ENCODE data around the gene PDLIM1.

The PDLIM1 gene

DNA sequence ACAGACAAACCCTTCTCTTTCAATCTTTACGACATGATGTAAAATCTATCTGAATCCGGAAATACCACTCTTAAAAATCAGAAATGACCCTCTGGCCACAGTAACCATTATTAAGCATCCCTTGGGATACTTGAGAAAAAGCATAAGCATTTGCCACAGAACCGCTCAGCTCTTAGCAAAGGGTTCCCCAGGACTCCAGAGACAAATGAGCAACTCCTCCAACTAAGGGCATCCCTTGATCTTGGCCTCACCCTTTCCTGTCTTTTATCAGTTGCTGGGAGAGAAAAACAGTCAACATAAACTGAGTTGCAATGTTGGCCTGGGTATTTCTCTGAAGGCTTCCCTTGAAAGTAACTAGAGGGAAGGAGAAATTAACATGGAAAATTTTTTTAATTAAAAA is 3.5 kb downstream of the PDLIM1 start:
- no peak for DNase-seq

DNA sequence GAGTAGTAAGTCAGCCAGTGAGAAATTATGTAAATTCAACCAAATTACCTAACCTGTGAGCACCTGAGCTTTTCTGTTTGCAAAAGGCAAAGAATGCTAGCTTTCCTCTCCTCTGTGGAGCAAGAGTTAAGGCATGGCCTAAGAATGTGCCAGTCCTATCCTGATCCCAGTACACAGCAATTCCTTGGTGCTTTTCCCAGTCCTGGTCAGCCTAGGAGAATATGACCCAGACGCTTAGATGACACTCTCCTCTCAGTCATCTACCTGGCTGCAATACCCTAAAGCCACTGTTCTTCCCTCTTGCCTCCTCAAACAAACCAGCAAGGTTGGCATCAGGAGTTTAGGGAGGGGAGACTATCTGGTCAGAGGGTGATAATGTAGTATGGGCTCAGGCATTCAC is 4.1 kb downstream of the PDLIM1 start:
- DNase-seq: no peak

DNA sequence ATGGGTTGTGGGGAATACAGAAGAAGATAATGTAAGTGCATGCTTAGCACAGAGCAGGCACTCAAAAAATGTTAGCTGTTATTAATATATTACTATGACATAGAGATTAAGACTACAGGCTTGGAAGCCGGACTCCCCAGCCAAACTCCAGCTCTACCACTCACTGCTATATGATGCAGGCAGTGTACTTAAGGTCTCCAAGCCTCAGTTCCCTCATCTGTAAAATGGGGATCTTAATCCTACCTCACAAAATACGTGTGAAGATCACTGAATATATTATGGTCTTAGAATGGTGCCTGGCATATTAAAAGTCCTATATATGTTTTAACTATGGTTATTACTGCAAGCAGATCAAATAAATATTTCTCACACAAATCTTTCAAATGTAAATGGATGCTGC is 5.2 kb downstream of the PDLIM1 start:
- DNase-seq: no peak

DNA sequence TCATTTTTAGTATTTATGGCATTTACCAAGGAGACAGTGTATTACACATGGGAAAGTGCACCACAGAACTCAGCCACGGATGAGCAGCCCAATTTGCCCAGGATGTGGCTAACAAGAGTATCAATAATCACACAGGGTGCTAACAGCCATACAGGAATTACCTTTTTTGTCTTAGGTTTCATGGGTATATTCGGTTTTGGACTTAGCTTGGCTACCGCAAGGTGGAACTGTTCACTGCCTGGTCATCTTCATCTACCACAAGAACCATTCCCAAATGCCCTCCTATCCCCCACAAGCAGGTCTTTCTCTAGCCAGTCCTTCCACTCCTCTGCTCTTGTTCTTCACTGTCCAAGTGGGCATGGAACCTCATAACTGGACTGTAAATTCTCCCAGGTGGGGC is 6.0 kb downstream of the PDLIM1 start:
- DNase-seq: no peak

DNA sequence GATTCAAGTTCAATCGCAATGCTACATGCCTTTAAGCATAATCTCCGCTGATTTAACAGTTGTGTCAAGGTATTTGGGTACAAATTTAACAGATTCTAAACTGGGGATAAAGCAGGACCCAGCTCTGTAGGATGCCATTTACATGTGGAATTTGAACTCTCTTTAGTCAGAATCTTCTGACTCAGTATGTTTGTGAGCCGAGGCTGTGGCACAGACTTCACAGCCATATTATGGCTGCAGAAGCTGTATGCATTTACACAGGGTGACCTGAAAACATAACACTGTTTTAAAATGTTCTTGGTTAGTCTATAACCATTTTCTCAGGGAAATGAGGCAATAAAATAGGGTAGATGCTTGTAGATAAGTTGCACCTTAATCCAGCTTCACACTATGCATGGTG is 8.7 kb downstream of the PDLIM1 start:
- DNase-seq: no peak

DNA sequence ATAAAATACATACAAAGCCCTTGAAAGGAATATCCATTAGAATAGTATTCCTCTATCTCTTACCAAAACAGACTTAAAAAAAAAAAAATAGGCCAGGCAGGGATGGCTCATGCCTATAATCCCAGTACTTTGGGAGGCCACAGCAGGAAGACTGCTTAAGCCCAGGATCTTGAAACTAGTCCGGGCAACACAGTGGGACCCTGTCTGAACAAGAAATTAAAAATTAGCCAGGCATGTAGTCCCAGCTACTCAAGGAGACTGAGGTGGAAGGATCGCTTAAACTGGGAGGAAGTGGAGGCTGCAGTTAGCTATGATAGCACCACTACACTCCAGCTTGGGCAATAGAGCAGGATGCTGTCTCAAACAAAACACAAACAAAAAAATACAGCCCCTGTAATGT is 9.6 kb downstream of the PDLIM1 start:
- no peak for DNase-seq

DNA sequence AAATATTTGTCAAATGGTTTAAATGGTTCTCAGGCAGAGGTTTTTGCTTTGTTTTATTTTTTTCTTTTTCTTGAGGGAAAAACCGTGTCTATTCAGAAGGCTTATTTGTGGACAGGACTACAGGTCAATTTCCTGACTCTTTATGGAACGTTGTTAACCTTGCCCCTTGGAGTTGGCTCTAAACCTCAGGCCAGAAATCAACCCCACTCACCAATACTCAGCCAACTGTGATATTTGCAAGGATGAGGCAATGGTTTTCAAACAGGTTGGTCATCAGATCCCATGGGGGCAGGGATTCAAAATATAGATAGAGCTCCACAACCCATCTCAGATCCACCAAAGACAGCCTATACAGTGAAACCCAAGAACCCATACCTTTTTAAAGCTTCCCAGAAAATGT is 10.2 kb downstream of the PDLIM1 start:
- no peak for DNase-seq

DNA sequence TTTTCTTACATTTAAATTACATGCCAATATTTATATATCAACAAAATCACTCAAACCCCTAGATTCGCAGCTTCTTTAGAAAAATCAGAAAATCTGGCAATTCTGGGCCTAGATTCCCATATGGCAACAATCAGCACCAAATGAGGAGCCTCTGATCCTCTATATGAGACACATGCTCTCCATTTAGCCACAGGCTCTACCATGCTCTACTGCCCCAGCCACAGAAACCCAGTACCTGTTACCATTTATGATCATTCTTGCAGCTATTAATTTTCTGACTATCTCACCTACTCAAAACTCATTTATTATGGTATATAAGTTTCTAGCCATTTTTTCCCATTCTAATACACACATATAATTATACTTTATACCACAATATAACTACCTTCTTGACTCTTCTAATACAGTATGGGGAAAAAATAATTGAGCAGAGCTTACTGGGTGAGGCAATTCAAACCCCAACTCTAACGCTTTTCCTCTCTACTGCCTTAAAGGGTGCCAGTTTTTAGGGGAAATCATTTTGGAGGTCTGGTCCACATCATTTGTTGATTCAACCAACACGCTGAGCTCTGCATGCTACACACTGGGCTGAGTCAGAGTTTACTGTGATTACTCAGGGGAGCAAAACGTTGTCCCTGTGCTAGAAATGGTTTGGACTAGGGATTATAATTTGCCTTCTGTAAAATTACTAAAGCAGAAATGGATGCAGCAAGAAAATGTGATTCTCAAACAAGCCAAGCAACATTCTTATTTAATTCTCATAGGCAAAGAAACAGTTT is 11.6 kb downstream of the PDLIM1 start:
- DNase-seq: no peak

DNA sequence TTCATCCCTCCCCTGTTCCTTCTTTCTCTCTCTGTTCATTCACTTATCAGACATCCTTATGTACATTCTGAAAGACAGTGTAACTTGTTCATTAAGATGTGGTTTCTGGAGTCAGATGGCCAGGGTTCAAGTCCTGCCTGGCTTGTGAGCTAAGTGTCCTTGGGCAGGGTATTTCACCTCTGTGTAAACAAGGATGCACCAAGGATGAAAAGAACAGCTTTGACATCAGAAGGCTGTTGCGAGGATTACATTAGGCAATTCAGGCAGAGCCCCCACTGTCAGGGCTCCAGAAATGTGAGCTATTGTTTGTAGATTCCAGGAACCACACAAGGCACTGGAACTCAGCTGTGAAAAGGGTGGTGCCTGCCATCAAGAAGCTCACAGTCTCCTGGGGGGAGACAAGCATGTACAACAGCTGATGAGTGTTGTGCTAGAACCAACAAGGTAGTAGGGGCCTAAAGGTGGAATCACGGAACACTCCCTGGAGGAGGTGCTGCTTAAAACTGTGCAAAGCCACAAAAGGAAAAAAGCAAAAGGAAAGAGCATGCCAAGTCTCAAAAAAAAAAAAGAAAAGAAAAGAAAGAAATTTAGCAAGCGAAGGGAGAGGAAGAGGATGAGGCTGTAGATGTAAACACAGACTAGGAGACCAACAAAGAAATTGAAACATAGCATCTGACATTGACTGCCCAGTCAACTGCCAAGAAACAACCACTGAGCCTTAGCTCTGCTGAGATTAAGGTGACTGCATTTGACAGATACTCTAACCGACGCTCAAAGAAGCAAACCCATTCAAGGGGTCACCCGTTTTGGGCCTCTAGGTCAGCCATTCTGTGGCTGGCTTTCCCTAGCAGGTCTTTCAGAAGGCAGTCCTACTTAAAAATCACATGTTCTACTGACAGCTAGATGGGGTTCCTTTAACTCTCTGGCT is 12.5 kb downstream of the PDLIM1 start:
- no peak for DNase-seq

DNA sequence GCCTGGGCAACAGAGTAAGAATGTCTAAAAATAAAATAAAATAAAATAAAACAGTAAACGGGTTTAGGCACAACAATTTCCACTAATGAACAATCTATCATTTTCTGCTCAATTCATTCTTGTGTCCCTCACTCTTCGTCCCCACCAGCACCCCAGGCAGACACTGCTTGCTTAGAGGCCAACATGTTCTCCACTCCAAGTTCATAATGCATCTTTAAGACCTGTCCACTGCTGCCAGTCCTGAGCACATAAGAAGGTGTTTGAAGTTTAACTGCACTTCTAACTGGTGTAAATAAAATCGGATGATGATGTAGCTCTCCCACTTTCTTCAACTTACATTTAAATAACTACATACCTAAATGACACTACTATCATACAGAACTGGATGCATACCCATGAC is 13.2 kb downstream of the PDLIM1 start:
- no peak for DNase-seq

DNA sequence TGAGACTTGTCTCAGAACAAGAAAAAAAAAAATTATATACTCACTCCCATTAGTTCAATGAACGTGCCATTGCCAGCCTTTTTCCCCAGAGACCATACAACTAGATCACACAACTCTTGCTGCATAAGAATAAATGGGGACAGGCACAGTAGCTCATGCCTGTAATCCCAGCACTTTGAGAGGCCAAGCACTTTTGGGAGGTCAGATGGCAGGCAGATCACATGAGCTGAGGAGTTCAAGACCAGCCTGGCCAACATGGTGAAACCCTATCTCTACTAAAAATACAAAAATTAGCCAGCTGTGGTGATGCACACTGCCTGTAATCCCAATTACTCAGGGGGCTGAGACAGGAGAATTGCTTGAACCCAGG is 13.6 kb downstream of the PDLIM1 start:
- no peak for DNase-seq

DNA sequence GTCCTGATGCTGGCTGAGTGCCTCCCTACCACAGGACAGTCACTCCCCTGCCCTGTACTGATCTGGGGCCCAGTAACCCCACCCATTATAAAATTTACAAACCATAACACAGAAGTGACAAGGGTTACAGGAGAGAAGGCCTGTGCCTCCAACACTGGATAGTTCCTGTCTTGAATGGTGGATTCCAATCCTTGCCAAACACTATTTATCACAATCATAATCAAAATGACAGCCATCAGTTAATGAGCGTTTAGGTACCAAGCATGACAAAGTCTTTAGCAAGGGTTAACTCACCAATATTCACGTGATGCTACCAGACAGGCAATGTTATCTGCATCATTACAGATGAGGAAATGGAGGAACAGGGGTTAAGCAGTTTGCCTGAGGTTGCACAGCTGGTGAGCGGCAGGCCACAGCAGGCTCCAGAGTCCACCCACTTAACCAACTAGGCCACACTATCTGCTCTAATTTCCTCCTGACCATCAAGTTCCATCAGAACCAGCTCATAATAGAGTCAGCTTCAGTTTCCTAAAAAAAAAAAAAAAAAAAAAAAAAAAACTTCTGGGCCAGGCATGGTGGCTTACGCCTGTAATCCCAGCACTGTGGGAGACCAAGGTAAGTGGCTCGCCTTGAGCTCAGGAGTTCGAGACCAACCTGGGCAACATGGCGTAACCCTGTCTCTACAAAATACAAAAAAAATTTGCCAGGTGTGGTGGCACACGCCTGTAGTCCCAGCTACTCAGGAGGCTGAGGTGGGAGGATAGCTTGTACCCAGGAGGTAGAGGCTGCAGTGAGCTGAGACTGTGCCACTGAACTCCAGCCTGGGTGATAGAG is 14.2 kb downstream of the PDLIM1 start:
- no peak for DNase-seq

DNA sequence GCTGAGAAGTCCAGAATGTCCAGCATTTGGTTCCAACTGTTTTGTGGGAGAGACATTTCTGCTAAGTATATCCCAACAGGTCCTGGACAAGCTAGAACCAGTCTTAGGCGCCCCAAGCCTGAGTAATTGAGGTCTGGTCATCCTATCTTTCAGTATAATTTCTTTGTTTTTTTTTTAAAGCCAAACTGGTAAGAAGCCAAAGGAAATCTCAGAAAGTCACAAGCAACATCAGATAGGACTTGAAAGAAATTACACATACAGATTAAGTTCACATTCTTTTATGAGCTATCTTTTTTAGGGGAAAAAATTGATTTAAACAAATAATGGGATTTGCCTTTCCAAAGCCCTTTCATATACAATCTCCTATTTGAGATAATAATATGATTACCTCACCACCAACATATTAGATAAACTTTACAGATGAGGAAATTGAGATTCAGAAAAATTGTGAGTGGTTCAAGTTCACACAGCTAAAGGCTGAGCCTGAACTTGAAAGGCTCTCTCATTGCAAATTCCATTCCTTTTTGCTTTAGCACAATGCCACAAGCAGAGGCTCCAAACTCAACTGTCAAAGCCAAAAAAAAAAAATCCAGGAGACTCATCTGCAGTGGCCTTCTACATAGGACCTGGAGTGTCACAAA is 15.0 kb downstream of the PDLIM1 start:
- no peak for DNase-seq

DNA sequence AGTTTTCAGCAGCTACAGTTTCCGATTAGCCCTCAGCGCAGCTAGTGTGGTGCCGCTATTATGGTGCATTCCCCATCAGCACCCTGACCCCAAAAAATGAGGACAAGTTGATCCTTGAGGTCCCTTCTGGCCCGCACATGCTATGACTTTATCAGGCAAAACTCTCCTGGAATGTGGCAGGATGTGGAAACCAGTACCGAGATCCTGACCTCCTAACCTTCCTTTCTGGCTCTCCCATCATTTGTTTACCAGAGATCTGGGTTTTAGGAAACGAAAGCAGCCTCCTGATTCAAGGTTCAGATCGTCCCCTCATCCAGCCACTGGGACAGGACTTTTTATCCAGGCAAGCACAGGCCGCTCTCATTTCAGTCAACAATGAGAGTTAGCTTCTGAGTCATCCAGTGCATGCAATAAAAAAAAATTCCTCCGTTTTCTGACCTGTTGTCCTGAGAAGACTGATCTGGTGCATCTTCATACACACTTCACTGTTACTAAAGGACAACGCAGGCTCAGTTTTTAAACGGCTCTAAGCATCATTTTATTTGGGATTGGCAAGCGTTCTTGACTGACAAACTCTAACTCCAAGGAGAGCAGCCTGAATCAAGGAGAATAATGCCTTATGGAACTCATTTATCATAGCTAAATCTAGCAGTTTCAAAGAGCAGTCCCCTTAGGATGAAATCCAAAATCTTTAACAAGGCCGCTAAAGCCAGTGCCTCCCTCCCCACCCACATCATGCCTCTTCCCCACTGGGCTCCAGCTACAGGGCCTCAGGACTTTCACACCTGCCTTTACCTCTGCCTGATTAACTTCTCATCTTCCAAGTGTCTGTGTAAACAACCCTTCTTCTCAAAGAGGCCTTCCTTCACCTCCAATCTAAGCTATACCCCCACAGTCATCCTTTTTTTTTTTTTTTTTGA is 17.1 kb downstream of the PDLIM1 start:
- DNase-seq: no peak

DNA sequence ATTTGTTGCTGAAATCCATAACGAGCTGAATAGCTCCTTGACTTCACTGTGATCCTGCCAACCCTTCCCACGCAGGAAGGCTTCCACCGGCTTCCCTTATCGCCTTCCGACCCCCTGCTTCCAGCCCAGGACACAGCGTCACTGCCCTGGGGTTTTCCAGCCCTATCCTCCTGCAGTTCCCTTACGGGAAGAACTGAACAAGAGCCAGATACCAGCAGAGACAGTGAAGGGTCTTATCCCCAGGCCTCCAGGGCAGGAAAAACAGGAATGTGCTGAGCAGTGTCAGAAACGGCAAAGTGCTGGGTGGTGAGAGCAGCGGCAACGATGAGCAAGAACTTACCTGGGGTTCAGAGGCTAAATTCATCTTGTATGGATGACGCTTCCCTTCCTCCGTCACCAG is 22.4 kb downstream of the PDLIM1 start:
- DNase-seq: no peak

DNA sequence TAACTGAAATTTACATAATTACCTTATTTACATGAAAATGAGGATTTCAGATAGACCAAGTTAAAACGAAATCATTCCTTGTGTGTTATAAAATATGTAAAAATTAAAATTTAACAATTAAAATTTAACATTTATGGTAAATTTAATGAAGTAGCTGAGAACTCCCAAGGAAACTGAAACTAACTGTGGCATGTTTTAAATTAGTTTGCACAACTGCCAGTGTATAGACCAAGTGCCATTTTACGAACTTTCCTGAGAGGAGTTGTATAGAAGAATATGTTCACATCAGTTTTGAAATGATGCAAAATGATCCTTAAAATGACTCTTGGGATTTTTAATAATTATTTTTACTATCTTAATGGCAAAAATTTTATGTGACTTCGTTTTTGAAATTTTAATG is 23.6 kb downstream of the PDLIM1 start:
- DNase-seq: no peak

DNA sequence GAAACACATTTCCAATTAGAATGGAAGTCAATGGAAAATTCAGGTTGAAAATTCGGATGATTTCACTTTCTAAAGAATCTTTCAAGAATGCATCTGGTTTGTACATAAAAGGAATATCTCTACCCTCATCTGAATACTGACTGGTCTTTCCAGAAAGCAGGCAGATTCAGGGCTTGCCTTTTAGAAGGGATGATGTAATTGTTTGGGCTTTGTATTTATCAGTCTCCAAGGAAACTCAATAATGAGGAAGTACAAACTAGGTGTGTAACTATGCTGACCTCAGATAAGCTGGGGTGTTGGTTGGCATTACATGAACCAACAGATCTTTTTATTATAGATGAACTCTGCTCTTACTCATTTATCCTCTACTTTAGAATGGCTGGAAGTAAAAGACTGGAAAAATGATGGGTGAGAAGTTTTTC is 24.1 kb downstream of the PDLIM1 start:
- no peak for DNase-seq

DNA sequence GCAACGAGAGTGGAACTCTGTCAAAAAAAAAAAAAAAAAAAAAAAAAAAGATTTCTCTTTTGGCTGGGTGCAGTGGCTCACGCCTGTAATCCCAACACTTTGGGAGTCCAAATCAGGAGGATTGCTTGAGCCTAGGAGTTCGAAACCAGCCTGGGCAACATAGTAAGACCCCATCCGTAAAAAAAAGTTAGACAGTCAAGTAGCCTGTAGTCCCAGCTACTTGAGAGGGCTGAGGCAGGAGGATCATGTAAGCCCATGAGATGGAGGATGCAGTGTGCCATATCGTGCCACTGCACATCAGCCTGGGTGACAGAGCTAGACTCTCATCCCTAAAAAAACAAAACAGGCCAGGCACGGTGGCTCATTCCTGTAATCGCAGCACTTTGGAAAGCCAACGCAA is 25.2 kb downstream of the PDLIM1 start:
- DNase-seq: no peak

DNA sequence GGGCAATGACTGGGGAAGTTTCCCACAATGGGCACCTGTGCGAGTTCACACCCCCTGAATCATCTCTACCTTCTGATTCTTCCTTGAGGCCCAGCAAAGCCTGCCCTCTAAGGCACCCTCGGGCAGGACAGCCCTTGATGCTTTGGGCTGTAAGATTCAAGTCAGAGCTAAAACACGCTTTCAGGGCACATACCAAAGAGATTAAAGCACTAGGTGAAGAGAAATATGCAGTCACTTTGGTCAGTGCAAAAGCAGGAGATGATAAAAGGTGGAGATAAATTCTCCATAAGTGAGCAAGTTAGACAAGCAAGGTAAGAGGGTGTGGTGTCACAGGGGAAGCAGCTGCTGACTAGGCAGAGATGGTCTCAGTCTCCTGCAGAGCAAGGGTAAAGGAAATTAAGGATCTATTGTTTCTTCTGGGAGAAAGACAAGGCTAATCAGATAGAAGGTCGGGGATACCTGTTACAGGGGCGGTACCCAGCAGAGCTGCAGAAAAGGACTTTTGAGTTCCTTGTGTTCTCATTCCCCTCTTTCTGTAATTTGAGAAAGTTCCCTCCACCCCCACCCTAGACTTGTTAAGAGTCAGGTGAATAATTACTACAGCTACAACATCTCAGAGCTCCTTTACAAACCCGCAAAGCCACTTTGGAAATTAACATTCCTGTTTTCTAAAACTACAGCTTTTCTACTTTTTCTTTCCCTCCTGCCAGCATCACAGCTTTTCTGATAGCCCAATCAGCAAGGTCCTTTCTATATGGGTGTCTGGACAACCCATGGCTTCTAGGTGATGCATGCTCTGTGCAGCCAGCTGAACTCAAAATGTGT is 26.4 kb downstream of the PDLIM1 start:
- no peak for DNase-seq

DNA sequence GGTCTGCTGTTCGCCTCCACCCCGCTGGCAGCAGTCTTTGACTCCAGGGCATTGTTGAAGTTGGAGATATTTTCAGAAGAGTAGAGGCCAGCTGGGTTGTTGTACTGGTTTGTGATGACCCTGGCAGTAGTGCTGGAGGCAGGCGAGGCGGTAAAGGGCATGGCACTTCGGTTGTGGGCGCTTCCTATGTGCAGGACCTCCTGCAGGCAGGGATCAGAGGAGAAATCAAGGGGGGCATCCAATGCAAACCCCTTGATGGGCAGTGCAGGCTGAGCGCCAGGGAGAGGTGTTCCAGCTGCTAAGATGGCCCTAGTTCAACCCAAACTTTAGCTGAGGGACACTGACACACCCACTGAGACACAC is 27.0 kb downstream of the PDLIM1 start:
- no peak for DNase-seq

All from activated naive CD4-positive, alpha-beta T cell treated with anti-CD3 and anti-CD28 coated beads, Interleukin-2, amount 50 U/mL, for 16 hours (primary cell).